ENCODE measurements around the gene MACF1.

GRCh38 chr1:39295901-39296300 is 91.4 kb downstream of the MACF1 start:
- no peak for TF ChIP-seq POLR2A (IDR thresholded peaks at IDR 0.05; ENCODE audit: low read depth, low read length)
- TF ChIP-seq POLR2AphosphoS5 (IDR thresholded peaks at IDR 0.05; ENCODE audit: low read depth, low read length): no peak
